Cardiac ventricle fibroblast (primary cell): ENCODE measurements around the gene MCTP1. TPM values are rescaled to one million over a fixed set of nuclear protein-coding genes. Genes with fewer than 3 reads are reported as not detected.

Experiments
- total RNA-seq: library from RNA; depleted of rRNA; stranded (reverse); fragments of >200 nt; gene quantifications from 2 replicates; pipeline ENCODE4 v1.2.3, GENCODE V29; 2015

MCTP1 gene
- 1.9 and 2.2 TPM in 2 replicates for total RNA-seq

GRCh38 chr5:95284572-95285408 lies at the start of gene MCTP1:
Gene MCTP1, minus strand, starts transcription at chr5:95285094.

Other genes starting within 250 kb of the MCTP1 start
- not detected in 2 replicates for gene FAM81B, start 106.3 kb upstream of the MCTP1 start, total RNA-seq